Stimulated activated CD4-positive, alpha-beta T cell treated with anti-CD3 and anti-CD28 coated beads, Interleukin-1b, Interleukin-23, amount 100 ng/mL, for 48 hours (primary cell): ENCODE results near the gene ITGA1.
"Not testable (repeated sequence)": the region's sequence is repeated elsewhere in the genome, so short reads cannot be mapped to it uniquely, and the experiment has no call there.

Experiments used
- DNase-seq: peaks from one replicate; pipeline ENCODE4 v3.0.0-alpha.2; 2020

Gene ITGA1

DNA sequence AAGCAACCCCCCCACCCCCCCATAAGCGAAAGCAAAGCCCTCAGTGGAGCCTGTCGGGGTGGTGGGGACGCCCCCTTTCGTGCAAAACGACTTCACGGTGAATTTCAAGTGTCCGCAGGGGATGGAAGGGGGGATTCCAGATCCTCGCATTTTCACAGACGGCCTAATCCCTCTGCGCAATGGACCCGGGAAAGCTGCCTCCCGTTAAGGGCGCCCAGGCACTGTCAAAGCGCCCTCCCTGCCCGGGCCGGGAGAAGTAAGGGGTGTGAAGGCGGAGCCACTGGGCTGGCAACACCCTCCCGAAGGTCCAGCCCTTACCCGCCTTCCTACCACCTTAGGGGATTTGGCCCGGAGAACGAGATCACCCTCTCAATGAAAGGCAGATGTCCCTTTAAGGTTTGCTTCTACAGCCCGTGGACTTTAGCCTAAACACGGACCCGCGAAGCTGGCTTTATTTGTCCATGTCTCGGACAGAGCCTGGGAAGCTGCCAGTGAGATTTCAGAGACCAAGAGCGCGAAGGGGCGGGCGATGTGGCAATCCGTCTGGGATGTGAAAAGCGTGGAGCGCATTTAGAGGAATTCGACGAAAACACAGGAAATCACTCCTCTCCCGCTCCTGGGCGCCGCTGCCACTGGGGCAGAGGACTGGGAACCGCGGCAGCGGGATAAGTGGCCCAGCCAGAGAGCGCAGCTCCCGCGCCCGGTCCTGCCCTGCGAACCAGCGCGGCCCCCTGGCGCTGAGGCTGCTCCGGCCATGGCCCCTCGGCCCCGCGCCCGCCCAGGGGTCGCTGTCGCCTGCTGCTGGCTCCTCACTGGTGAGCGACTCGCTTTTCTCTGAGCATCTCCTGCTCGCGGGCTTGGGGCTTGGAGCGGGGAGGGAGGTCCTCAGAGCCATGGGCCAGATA lies at the start of gene ITGA1, which contains the start of gene PELO:
Gene ITGA1 (plus strand): TSS at position 317 of the 905 bp plus-strand sequence. CDS start 438 bp downstream, at position 755.
Gene PELO (plus strand): TSS at position 317 of the 905 bp plus-strand sequence. CDS start 12,479 bp downstream, outside the sequence.
- DNase-seq: peak; percentile 35

DNA sequence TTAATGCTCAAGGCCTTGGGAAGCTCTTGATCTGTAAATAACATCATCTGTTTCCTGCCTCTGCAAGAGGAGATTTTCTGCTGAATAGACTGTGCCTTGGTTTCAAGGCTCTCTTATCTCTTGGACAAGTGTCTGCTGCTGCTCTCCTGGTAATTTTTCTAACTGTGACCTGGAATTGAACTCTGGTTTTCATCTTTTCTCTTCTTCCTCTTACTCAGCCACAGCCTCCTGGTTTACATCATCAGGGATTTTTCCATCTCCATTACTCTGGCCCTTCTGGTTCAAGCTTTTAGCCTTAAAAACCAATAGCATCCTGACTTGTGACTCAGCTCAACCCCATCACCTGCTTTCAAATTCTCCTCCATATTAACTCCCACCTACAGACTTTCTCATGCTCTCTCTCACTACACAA lies 49.6 kb upstream of the ITGA1 start:
- no peak for DNase-seq

DNA sequence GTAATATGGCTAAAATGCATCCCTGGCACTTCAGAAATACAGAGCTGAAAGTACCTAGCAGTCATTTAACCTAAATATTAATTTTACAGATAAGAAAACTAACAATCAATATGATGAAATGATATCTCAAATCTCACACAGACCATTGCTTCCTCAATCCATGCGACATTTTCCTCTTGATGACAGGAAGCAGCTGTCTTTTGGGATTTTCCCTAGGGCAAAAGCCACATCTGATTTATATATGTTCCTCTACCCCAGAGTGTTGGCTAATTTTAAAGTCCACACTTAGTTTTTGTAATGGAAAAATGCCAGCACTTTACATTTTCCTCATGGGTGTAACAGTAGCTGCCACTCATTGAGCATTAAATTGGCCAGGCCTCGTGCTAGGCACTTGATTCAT lies 47.7 kb upstream of the ITGA1 start:
- DNase-seq: no peak

DNA sequence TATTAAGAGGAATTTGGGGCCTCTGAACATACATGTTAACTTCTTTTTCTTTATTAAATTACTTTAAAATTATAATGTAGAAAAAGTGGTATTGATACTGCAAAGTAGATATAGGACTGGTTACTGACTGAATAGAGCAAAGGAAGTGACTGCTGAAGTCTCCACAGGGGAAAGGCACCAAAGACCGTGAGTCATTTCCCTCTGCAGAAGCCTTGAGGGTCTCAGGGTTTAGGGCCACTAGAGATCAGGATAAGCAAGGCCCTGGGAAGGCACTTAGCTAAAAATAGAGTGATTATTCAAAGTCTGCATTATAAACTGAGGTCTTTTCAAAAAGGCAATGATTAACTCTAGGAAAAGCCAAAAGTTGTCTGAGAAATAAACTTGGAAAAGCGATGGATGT lies 44.7 kb upstream of the ITGA1 start:
- no peak for DNase-seq

GRCh38 chr5:52743529-52743928 lies 44.2 kb upstream of the ITGA1 start:
- no peak for DNase-seq

DNA sequence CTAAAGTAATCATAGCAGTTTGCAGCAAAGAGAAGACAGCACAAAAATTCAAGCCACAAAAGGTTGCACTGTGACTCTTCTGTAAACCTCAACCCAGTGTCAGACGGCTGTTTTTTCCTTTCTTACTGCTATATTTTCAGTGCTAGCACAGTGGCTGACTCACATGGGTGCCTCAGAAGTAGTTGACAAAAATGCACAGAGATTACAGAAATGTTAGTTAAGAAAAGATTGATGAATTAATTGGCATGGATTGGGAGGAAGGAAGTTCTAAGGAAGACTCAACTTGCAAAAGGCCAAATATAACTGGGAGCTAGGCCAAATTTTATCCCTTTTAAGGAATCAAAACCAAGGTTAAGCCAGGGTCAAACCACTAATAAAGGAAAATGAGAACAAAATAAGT lies 43.7 kb upstream of the ITGA1 start:
- DNase-seq: peak; percentile 54

GRCh38 chr5:52744867-52745458 lies 42.8 kb upstream of the ITGA1 start:
- DNase-seq: not testable (repeated sequence)

GRCh38 chr5:52746539-52746938 lies 41.2 kb upstream of the ITGA1 start:
- no peak for DNase-seq

DNA sequence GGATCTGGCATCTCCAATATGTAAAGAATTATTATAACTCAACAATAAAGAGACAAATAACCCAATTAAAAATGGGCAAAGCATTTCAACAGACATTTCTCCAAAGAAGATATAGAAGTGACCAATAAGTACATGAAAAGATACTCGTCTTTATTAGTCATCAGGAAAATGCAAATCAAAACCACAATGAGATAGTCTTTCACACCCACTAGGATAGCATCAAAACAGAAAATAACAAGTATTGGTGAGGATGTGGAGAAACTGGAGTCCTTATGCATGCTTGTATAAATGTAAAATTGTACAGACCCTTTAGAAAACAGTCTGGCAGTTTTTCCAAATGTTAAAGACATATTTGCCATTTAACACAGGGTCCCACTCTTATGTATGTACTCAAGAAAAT lies 39.1 kb upstream of the ITGA1 start:
- DNase-seq: no peak

- no peak for DNase-seq
Observed at GRCh38 chr5:52749666-52750065, 38.0 kb upstream of the ITGA1 start.

- no peak for DNase-seq
Observed at GRCh38 chr5:52751137-52751536, 36.6 kb upstream of the ITGA1 start.

DNA sequence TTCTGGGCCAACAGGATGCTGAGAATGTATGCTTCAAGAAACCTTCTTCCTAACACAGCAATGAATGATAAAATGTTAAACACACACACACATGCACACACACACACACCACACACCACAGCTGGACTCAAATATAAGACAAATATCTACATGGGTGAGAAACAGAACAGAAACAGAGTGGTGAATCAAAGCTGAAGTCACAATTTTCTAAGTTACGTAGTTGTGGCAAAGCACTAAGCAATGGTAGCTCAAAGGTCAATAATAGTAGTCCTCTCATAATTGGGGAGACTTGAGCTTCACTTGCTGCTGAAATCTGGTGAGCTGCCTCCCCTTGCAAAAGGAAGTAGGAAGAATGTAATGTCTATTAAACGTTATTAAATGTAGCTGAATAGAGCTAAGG lies 33.7 kb upstream of the ITGA1 start:
- DNase-seq: no peak

DNA sequence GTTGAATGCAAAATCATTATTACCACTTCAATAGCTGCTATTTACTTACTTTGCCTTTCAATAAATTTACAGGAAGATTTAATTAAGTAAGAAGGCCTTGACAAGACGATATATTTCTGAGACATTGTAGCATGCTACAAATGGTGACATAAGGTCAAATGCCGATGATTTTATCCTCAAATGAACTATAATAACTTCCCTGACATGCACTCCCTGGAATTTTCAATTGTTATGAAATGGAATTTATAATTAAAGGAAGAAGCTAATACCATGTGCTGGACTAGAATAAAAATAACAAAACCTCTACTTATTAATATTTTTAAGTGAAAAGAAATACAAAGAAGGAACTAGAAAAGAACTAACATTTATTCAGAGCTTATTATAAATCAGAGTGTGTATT lies 30.2 kb upstream of the ITGA1 start:
- DNase-seq: no peak

- no peak for DNase-seq
Observed at GRCh38 chr5:52758014-52758413, 29.7 kb upstream of the ITGA1 start.

DNA sequence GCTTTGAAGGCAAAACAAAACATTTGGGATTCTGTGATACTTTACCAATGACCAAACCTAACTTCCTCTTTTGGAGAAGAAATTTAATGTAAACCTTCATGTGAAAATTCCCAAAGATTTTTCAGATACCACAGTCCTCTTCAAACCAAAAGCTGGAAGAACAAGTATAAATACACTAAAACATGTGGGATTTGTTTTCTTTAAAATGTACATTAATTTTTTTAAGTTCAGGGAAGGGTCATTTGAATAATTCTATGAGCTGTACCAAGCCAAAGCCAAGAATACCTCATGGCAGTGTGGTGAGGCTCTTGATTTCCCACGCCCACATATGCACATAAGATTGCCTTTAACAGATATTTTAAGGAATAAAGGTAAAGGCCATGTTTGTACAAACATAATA lies 28.4 kb upstream of the ITGA1 start:
- DNase-seq: no peak

DNA sequence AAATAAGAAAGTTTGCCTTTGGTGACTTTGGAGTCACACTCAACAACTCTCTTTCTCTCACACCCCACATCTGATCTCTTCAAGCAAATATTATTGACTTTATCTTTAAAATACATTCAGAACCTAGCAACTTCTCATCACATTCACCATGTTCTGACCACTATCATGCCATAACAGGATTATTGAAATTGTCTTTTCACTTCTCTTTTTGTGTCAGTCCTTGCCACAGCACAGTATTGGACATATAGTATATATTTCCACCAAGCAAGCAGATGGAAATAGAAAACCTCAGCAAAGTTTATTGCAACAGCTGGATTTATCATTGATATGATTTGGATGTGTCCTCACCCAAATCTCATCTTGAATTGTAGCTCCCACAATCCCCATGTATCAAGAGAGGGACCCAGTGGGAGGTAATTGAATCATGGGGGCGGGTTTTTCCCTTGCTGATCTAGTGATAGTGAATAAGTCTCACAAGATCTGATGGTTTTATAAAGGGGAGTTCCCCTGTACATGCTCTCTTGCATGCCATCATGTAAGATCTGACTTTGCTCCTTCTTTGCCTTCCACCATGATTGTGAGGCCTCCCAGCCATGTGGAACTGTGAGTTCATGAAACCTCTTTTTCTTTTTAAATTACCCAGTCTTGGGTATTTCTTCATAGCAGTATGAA lies 26.9 kb upstream of the ITGA1 start:
- peak; percentile 50 for DNase-seq

GRCh38 chr5:52767217-52767743 lies 20.4 kb upstream of the ITGA1 start:
- DNase-seq: no peak

GRCh38 chr5:52767766-52768480 lies 19.8 kb upstream of the ITGA1 start:
- no peak for DNase-seq

GRCh38 chr5:52769061-52769460 lies 18.7 kb upstream of the ITGA1 start:
- no peak for DNase-seq

GRCh38 chr5:52770287-52770939 lies 17.3 kb upstream of the ITGA1 start:
- DNase-seq: no peak

- DNase-seq: peak; percentile 50
Observed at GRCh38 chr5:52771343-52772039, 16.2 kb upstream of the ITGA1 start.

DNA sequence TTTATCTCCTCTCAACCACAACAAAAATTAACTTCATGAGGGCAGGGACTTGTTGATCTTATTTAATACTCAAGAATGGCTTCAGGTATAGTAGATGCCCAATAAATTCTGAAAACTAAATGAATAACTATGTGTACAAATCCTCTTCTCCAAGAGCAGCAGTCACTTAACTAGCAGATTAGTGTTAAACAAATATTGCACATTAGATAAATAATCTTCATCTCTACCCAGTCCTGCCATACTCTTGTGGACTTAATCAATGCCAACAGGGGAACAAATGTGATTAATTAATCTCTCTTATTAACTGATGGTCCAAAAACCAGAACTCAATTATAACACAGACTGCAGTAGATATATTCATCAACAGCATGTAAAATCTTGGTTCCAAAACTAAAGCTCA lies 15.0 kb upstream of the ITGA1 start:
- no peak for DNase-seq
